Suprapubic skin (tissue), 4 donors: ENCODE data around the gene PLXDC2.

ENCODE experiments used
- EP300 ChIP-seq: sonication (generic); formaldehyde crosslinking; IDR thresholded peaks from one replicate; pipeline ENCODE4 v1.6.1; 2017; ENCODE audit warnings: antibody characterized with exemption
- POLR2A ChIP-seq, 2 donors: fragments of 450-650 bp; IDR thresholded peaks; one replicate each; pipeline ENCODE4 v1.6.1; 2017; ENCODE audit warnings: antibody characterized with exemption in 2 of 2, mild to moderate bottlenecking in 2 of 2, moderate library complexity in 2 of 2
- POLR2AphosphoS5 ChIP-seq, 3 donors: sonication (generic); formaldehyde crosslinking; IDR thresholded peaks; one replicate each; pipeline ENCODE4 v1.6.1; 2017; ENCODE audit warnings: antibody characterized with exemption in 3 of 3
- TF ChIP-seq, protein P1 (sequence below), 2 donors: fragments of 200-600 bp in 1 of 2; fragments of 450-650 bp in 1 of 2; sonication (generic) in 1 of 2; IDR thresholded peaks; one replicate each; pipeline ENCODE4 v1.5.1; 2016 to 2019; ENCODE audit warnings: antibody characterized with exemption in 2 of 2, mild to moderate bottlenecking in 1 of 2, moderate library complexity in 1 of 2

DNA sequence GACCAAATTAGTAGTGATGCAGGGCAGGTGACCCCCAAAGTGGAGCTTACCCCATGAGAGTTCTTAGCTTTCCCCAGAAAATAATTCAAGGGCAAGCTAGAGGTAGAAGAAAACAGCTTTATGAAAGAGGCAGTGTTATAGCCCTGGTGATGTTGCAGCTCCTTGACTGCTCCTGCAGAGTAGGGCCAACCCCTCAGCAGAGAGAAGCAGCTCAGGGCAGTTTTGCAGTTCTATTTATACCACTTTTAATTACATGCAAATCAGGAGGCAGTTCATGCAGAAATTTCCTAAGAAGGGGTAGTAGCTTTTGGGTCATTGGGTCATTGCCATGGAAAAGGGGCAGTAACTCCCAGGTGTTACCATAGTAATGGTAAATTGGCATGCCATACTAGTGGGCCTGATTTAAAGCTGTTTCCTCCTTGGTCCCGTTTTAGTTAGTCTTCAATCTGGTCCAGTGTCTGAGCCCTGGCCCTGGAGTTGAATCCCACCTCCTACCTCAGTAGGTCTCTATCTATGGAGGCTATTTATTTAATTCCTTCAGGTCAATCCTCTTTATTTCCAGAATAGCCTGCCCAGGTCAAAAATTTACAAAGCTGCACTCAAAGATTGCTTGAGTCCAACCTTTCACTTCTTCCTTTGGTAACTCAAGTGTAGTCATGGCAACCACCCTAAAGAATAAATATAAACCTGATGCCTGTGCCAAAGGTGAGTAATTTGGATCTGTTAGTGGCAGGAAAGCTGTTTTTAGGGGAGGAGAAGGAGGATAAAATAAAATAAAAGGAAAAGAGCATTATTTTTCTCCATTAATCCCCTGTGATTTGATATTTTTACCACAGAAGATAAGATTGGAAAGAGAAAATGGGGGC is 29.5 kb downstream of the PLXDC2 start:
- TF ChIP-seq, protein P1, sequence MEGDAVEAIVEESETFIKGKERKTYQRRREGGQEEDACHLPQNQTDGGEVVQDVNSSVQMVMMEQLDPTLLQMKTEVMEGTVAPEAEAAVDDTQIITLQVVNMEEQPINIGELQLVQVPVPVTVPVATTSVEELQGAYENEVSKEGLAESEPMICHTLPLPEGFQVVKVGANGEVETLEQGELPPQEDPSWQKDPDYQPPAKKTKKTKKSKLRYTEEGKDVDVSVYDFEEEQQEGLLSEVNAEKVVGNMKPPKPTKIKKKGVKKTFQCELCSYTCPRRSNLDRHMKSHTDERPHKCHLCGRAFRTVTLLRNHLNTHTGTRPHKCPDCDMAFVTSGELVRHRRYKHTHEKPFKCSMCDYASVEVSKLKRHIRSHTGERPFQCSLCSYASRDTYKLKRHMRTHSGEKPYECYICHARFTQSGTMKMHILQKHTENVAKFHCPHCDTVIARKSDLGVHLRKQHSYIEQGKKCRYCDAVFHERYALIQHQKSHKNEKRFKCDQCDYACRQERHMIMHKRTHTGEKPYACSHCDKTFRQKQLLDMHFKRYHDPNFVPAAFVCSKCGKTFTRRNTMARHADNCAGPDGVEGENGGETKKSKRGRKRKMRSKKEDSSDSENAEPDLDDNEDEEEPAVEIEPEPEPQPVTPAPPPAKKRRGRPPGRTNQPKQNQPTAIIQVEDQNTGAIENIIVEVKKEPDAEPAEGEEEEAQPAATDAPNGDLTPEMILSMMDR (IDR thresholded peaks at IDR 0.05), result no peak
- no peak for TF ChIP-seq POLR2AphosphoS5 (IDR thresholded peaks at IDR 0.05)
- TF ChIP-seq POLR2A (IDR thresholded peaks at IDR 0.05), result no peak
- TF ChIP-seq EP300, result no peak
